ENCODE measurements around the gene ITGA5.

Gene ITGA5

GRCh38 chr12:54419088-54419887 lies at the start of gene ITGA5:
Gene ITGA5, minus strand, starts transcription at chr12:54419266. Its CDS starts 68 bp downstream, at chr12:54419198.
- peak in 1 of 2 donors; percentile 38 for DNase-seq

GRCh38 chr12:54465857-54466523 lies 46.9 kb upstream of the ITGA5 start:
- DNase-seq: no peak

GRCh38 chr12:54463484-54463883 lies 44.4 kb upstream of the ITGA5 start:
- no peak for DNase-seq

- no peak for DNase-seq
Observed at GRCh38 chr12:54463034-54463433, 44.0 kb upstream of the ITGA5 start.

GRCh38 chr12:54460317-54460923 lies 41.4 kb upstream of the ITGA5 start:
- DNase-seq: no peak

- DNase-seq: no peak
Observed at GRCh38 chr12:54459355-54459754, 40.3 kb upstream of the ITGA5 start.

- no peak for DNase-seq
Observed at GRCh38 chr12:54455760-54456469, 36.8 kb upstream of the ITGA5 start.

- no peak for DNase-seq
Observed at GRCh38 chr12:54452628-54453027, 33.6 kb upstream of the ITGA5 start.

GRCh38 chr12:54448344-54448743 lies 29.3 kb upstream of the ITGA5 start:
- no peak for DNase-seq

GRCh38 chr12:54447917-54448316 lies 28.9 kb upstream of the ITGA5 start:
- DNase-seq: no peak

- DNase-seq: no peak
Observed at GRCh38 chr12:54444206-54444605, 25.1 kb upstream of the ITGA5 start.

- DNase-seq: no peak
Observed at GRCh38 chr12:54443446-54443845, 24.4 kb upstream of the ITGA5 start.

- no peak for DNase-seq
Observed at GRCh38 chr12:54442961-54443360, 23.9 kb upstream of the ITGA5 start.

GRCh38 chr12:54442099-54442498 lies 23.0 kb upstream of the ITGA5 start:
- DNase-seq: no peak

- no peak for DNase-seq
Observed at GRCh38 chr12:54439521-54440255, 20.6 kb upstream of the ITGA5 start.

- DNase-seq: no peak
Observed at GRCh38 chr12:54439096-54439495, 20.0 kb upstream of the ITGA5 start.

GRCh38 chr12:54438517-54438916 lies 19.5 kb upstream of the ITGA5 start:
- DNase-seq: no peak

- DNase-seq: no peak
Observed at GRCh38 chr12:54437697-54438096, 18.6 kb upstream of the ITGA5 start.

- DNase-seq: no peak
Observed at GRCh38 chr12:54437243-54437642, 18.2 kb upstream of the ITGA5 start.

GRCh38 chr12:54432815-54433164 lies 13.7 kb upstream of the ITGA5 start:
- DNase-seq: no peak

- no peak for DNase-seq
Observed at GRCh38 chr12:54431911-54432814, 13.1 kb upstream of the ITGA5 start.
